Measurements from ENCODE around the gene SH3RF3. TPM values are rescaled to one million over a fixed set of nuclear protein-coding genes. Genes with fewer than 3 reads are reported as not detected.

SH3RF3 gene
- total and polyA plus RNA-seq, 2 donors (not counting 1 experiment from before 2014, with no cell fraction given), result 8.3 to 10.1 TPM

- H3K9ac ChIP-seq (ENCODE audit: insufficient read depth, low read length), result peak overlapping the region; percentile 10
- H3K27me3 ChIP-seq (ENCODE audit: control insufficient read depth, insufficient read depth, low read length), result no peaks in the 10 kb centered on the region
- peaks cover 51% of the 10 kb centered on the region for H3K4me1 ChIP-seq (ENCODE audit: control insufficient read depth, extremely low read depth, insufficient read depth, low read length)
- no peaks in the 10 kb centered on the region for H3K36me3 ChIP-seq (ENCODE audit: control insufficient read depth, insufficient read depth, low read length)
- peaks cover 33% of the 10 kb centered on the region for H3K79me2 ChIP-seq (ENCODE audit: control insufficient read depth, insufficient read depth, low read length)
- TF ChIP-seq CTCF (conservative IDR thresholded peaks at IDR 0.05 in 1 of 2, IDR thresholded peaks at IDR 0.05 in 1 of 2; ENCODE audit: low read depth in 1 of 2, low read length in 2 of 2) (no peak), EZH2 (IDR thresholded peaks at IDR 0.05; ENCODE audit: low read length, missing control alignments) (no peak)
- peak overlapping the region; percentile 36 for H3K4me2 ChIP-seq (ENCODE audit: extremely low read depth, insufficient read depth, low read length)
- peak overlapping the region; percentile 92 for H3K27ac ChIP-seq (ENCODE audit: insufficient read depth, low read length)
- no peak overlapping the region for H3K4me3 ChIP-seq (replicated peaks in 1 of 4; ENCODE audit: control extremely low read depth in 1 of 4, insufficient read depth in 1 of 4, low read depth in 3 of 4, low read length in 4 of 4)
- no peak for DNase-seq (ENCODE audit: low read depth in 2 of 2)
- H2AFZ ChIP-seq (ENCODE audit: low read length), result no peak overlapping the region
- H4K20me1 ChIP-seq (ENCODE audit: control insufficient read depth, extremely low read depth, insufficient read depth, low read length), result no peaks in the 10 kb centered on the region
- H3K9me3 ChIP-seq (ENCODE audit: control insufficient read depth, insufficient read depth, low read depth, low read length), result no peaks in the 10 kb centered on the region
Measured at GRCh38 chr2:109322641-109323040, 193.6 kb downstream of the SH3RF3 start.

- H2AFZ ChIP-seq (ENCODE audit: low read length), result no peak overlapping the region
- no peaks in the 10 kb centered on the region for H3K36me3 ChIP-seq (ENCODE audit: control insufficient read depth, insufficient read depth, low read length)
- peaks cover 42% of the 10 kb centered on the region for H3K4me1 ChIP-seq (ENCODE audit: control insufficient read depth, extremely low read depth, insufficient read depth, low read length)
- peaks cover 34% of the 10 kb centered on the region for H3K79me2 ChIP-seq (ENCODE audit: control insufficient read depth, insufficient read depth, low read length)
- no peaks in the 10 kb centered on the region for H3K27me3 ChIP-seq (ENCODE audit: control insufficient read depth, insufficient read depth, low read length)
- no peaks in the 10 kb centered on the region for H4K20me1 ChIP-seq (ENCODE audit: control insufficient read depth, extremely low read depth, insufficient read depth, low read length)
- H3K27ac ChIP-seq (ENCODE audit: insufficient read depth, low read length), result peak overlapping the region; percentile 55
- no peak overlapping the region for H3K9ac ChIP-seq (ENCODE audit: insufficient read depth, low read length)
- peak overlapping the region; percentile 4 for H3K4me2 ChIP-seq (ENCODE audit: extremely low read depth, insufficient read depth, low read length)
- H3K9me3 ChIP-seq (ENCODE audit: control insufficient read depth, insufficient read depth, low read depth, low read length), result no peaks in the 10 kb centered on the region
- no peak for TF ChIP-seq CTCF (conservative IDR thresholded peaks at IDR 0.05 in 1 of 2, IDR thresholded peaks at IDR 0.05 in 1 of 2; ENCODE audit: low read depth in 1 of 2, low read length in 2 of 2)
- TF ChIP-seq EZH2 (IDR thresholded peaks at IDR 0.05; ENCODE audit: low read length, missing control alignments), result no peak
- H3K4me3 ChIP-seq (replicated peaks in 1 of 4; ENCODE audit: control extremely low read depth in 1 of 4, insufficient read depth in 1 of 4, low read depth in 3 of 4, low read length in 4 of 4), result no peak overlapping the region
- DNase-seq (ENCODE audit: low read depth in 2 of 2), result peak; percentile 97 to 100
Measured at GRCh38 chr2:109324861-109325260, 195.9 kb downstream of the SH3RF3 start.

GRCh38 chr2:109325570-109325969 is 196.6 kb downstream of the SH3RF3 start:
- Histone ChIP-seq H3K27me3 (ENCODE audit: control insufficient read depth, insufficient read depth, low read length) (no peaks in the 10 kb centered on the region), H3K4me2 (ENCODE audit: extremely low read depth, insufficient read depth, low read length) (peak overlapping the region; percentile 26), H3K27ac (ENCODE audit: insufficient read depth, low read length) (peak overlapping the region; percentile 55), H3K79me2 (ENCODE audit: control insufficient read depth, insufficient read depth, low read length) (peaks cover 30% of the 10 kb centered on the region), H3K4me1 (ENCODE audit: control insufficient read depth, extremely low read depth, insufficient read depth, low read length) (peaks cover 39% of the 10 kb centered on the region), H3K36me3 (ENCODE audit: control insufficient read depth, insufficient read depth, low read length) (no peaks in the 10 kb centered on the region), H3K9ac (ENCODE audit: insufficient read depth, low read length) (no peak overlapping the region), H2AFZ (ENCODE audit: low read length) (no peak overlapping the region), H4K20me1 (ENCODE audit: control insufficient read depth, extremely low read depth, insufficient read depth, low read length) (no peaks in the 10 kb centered on the region), H3K4me3 (replicated peaks in 1 of 4; ENCODE audit: control extremely low read depth in 1 of 4, insufficient read depth in 1 of 4, low read depth in 3 of 4, low read length in 4 of 4) (no peak overlapping the region), H3K9me3 (ENCODE audit: control insufficient read depth, insufficient read depth, low read depth, low read length) (no peaks in the 10 kb centered on the region)
- DNase-seq (ENCODE audit: low read depth in 2 of 2), result no peak
- TF ChIP-seq EZH2 (IDR thresholded peaks at IDR 0.05; ENCODE audit: low read length, missing control alignments) (no peak), CTCF (conservative IDR thresholded peaks at IDR 0.05 in 1 of 2, IDR thresholded peaks at IDR 0.05 in 1 of 2; ENCODE audit: low read depth in 1 of 2, low read length in 2 of 2) (no peak)

Measured in fibroblast of lung (primary cell).